IPS-20b (cell line): ENCODE measurements around the gene NFATC2.

ENCODE experiments used
- H3K27ac ChIP-seq: one replicate; pipeline ENCODE4 v1.5.1; 2013; ENCODE audit warnings: low read length
- H3K27me3 ChIP-seq: 2 replicates; pipeline ENCODE4 v1.6.1; 2013; ENCODE audit warnings: mild to moderate bottlenecking, low read length, inconsistent platforms; ENCODE audit not compliant: insufficient read depth
- H3K36me3 ChIP-seq: 2 replicates; pipeline ENCODE4 v1.6.1; 2013; ENCODE audit warnings: low read depth, mild to moderate bottlenecking, inconsistent platforms, low read length, moderate library complexity; ENCODE audit not compliant: insufficient read depth
- H3K4me1 ChIP-seq: 2 replicates; pipeline ENCODE4 v1.6.1; 2013; ENCODE audit warnings: mild to moderate bottlenecking, control low read depth, inconsistent platforms, low read length, moderate library complexity; ENCODE audit not compliant: insufficient read depth
- H3K4me3 ChIP-seq: 2 replicates; pipeline ENCODE4 v1.5.1; 2013; ENCODE audit warnings: mild to moderate bottlenecking, low read length, inconsistent platforms
- H3K9ac ChIP-seq: 2 replicates; pipeline ENCODE4 v1.6.1; 2013; ENCODE audit warnings: low read depth, mild to moderate bottlenecking, inconsistent platforms, low read length, moderate library complexity
- H3K9me3 ChIP-seq: 2 replicates; pipeline ENCODE4 v1.6.1; 2013; ENCODE audit warnings: mild to moderate bottlenecking, low read depth, low read length, inconsistent platforms; ENCODE audit not compliant: insufficient read depth

The NFATC2 gene

GRCh38 chr20:51338692-51339440, 203.7 kb downstream of the NFATC2 start:
- no peaks in the 10 kb centered on the region for H3K27me3 ChIP-seq
- H3K4me1 ChIP-seq = no peaks in the 10 kb centered on the region
- no peak overlapping the region for H3K9ac ChIP-seq
- H3K9me3 ChIP-seq = no peaks in the 10 kb centered on the region
- H3K4me3 ChIP-seq = no peak overlapping the region
- H3K36me3 ChIP-seq = no peaks in the 10 kb centered on the region
- no peak overlapping the region for H3K27ac ChIP-seq

GRCh38 chr20:51337126-51337805, 205.3 kb downstream of the NFATC2 start:
- H3K9me3 ChIP-seq = no peaks in the 10 kb centered on the region
- H3K27me3 ChIP-seq = no peaks in the 10 kb centered on the region
- H3K4me1 ChIP-seq = no peaks in the 10 kb centered on the region
- no peak overlapping the region for H3K9ac ChIP-seq
- no peak overlapping the region for H3K4me3 ChIP-seq
- H3K27ac ChIP-seq = no peak overlapping the region
- no peaks in the 10 kb centered on the region for H3K36me3 ChIP-seq
